Measurements from ENCODE around the gene THADA. TPM values are rescaled to one million over a fixed set of nuclear protein-coding genes. Genes with fewer than 3 reads are reported as not detected.

Gene THADA
- total RNA-seq, 2 donors from 2014 or later, result 39.5 to 46.3 TPM

GRCh38 chr2:43274055-43274454 is 321.8 kb downstream of the THADA start:
- Mint-ChIP-seq H3K4me3 (no peak overlapping the region), H3K9me3 (no peaks in the 10 kb centered on the region), H3K4me1 (ENCODE audit: low read depth) (peaks cover 30% of the 10 kb centered on the region), H3K27ac (no peak overlapping the region), H3K36me3 (ENCODE audit: insufficient read depth in 2 of 2) (peaks cover 0 to 6% of the 10 kb centered on the region in 2 donors), H3K27me3 (ENCODE audit: low read depth) (no peaks in the 10 kb centered on the region)
- ATAC-seq (replicated peaks in 1 of 2) (no peak), DNase-seq (no peak)

GRCh38 chr2:43273529-43273928 is 322.3 kb downstream of the THADA start:
- Mint-ChIP-seq H3K4me1 (ENCODE audit: low read depth) (peaks cover 30% of the 10 kb centered on the region), H3K27ac (no peak overlapping the region), H3K36me3 (ENCODE audit: insufficient read depth in 2 of 2) (peaks cover 0 to 10% of the 10 kb centered on the region in 2 donors), H3K27me3 (ENCODE audit: low read depth) (no peaks in the 10 kb centered on the region), H3K4me3 (no peak overlapping the region), H3K9me3 (no peaks in the 10 kb centered on the region)
- ATAC-seq (replicated peaks in 1 of 2) (peak; percentile 70 to 74), DNase-seq (peak; percentile 6 to 19)

- Mint-ChIP-seq H3K36me3 (ENCODE audit: insufficient read depth in 2 of 2) (peaks cover 0 to 11% of the 10 kb centered on the region in 2 donors), H3K4me1 (ENCODE audit: low read depth) (peaks cover 30% of the 10 kb centered on the region), H3K4me3 (no peak overlapping the region), H3K9me3 (no peaks in the 10 kb centered on the region), H3K27me3 (ENCODE audit: low read depth) (no peaks in the 10 kb centered on the region), H3K27ac (no peak overlapping the region)
- DNase-seq, result no peak
- no peak for ATAC-seq (replicated peaks in 1 of 2)
These were observed 324.8 kb downstream of the THADA start for GRCh38 chr2:43270930-43271615.

- Mint-ChIP-seq H3K27ac (no peak overlapping the region), H3K36me3 (ENCODE audit: insufficient read depth in 2 of 2) (peaks cover 0 to 11% of the 10 kb centered on the region in 2 donors), H3K4me1 (ENCODE audit: low read depth) (peaks cover 30% of the 10 kb centered on the region), H3K27me3 (ENCODE audit: low read depth) (no peaks in the 10 kb centered on the region), H3K9me3 (no peaks in the 10 kb centered on the region), H3K4me3 (peak overlapping the region in 1 of 2 donors; percentile 14)
- DNase-seq, result no peak
- ATAC-seq (replicated peaks in 1 of 2), result no peak
These were observed 325.4 kb downstream of the THADA start for GRCh38 chr2:43270461-43270860.

- ATAC-seq (replicated peaks in 1 of 2) (peak; percentile 61 to 64), DNase-seq (peak; percentile 7 to 23)
- Mint-ChIP-seq H3K27ac (peak overlapping the region; percentile 5), H3K4me3 (no peak overlapping the region), H3K27me3 (ENCODE audit: low read depth) (no peaks in the 10 kb centered on the region), H3K4me1 (ENCODE audit: low read depth) (peaks cover 30% of the 10 kb centered on the region), H3K36me3 (ENCODE audit: insufficient read depth in 2 of 2) (peaks cover 0 to 11% of the 10 kb centered on the region in 2 donors), H3K9me3 (no peaks in the 10 kb centered on the region)
These were observed 326.1 kb downstream of the THADA start for GRCh38 chr2:43269706-43270105.

- Mint-ChIP-seq H3K27ac (no peak overlapping the region), H3K4me1 (ENCODE audit: low read depth) (peaks cover 26% of the 10 kb centered on the region), H3K4me3 (no peak overlapping the region), H3K27me3 (ENCODE audit: low read depth) (no peaks in the 10 kb centered on the region), H3K36me3 (ENCODE audit: insufficient read depth in 2 of 2) (peaks cover 0 to 11% of the 10 kb centered on the region in 2 donors), H3K9me3 (no peaks in the 10 kb centered on the region)
- no peak for DNase-seq
- ATAC-seq (replicated peaks in 1 of 2), result no peak
These were observed 326.7 kb downstream of the THADA start for GRCh38 chr2:43269074-43269572.

GRCh38 chr2:43268066-43268953 is 327.5 kb downstream of the THADA start:
- H3K36me3 Mint-ChIP-seq (ENCODE audit: insufficient read depth in 2 of 2), result peaks cover 0 to 11% of the 10 kb centered on the region in 2 donors
- ATAC-seq (replicated peaks in 1 of 2) (no peak), DNase-seq (no peak)
- no peak overlapping the region for H3K27ac Mint-ChIP-seq
- H3K4me3 Mint-ChIP-seq, result no peak overlapping the region
- no peaks in the 10 kb centered on the region for H3K9me3 Mint-ChIP-seq
- no peaks in the 10 kb centered on the region for H3K27me3 Mint-ChIP-seq (ENCODE audit: low read depth)
- H3K4me1 Mint-ChIP-seq (ENCODE audit: low read depth), result peaks cover 18% of the 10 kb centered on the region

- H3K4me1 Mint-ChIP-seq (ENCODE audit: low read depth), result peaks cover 18% of the 10 kb centered on the region
- DNase-seq (no peak), ATAC-seq (replicated peaks in 1 of 2) (no peak)
- peaks cover 0 to 11% of the 10 kb centered on the region in 2 donors for H3K36me3 Mint-ChIP-seq (ENCODE audit: insufficient read depth in 2 of 2)
- H3K9me3 Mint-ChIP-seq, result no peaks in the 10 kb centered on the region
- no peaks in the 10 kb centered on the region for H3K27me3 Mint-ChIP-seq (ENCODE audit: low read depth)
- H3K4me3 Mint-ChIP-seq, result no peak overlapping the region
- no peak overlapping the region for H3K27ac Mint-ChIP-seq
These were observed 328.5 kb downstream of the THADA start for GRCh38 chr2:43267381-43267780.

GRCh38 chr2:43266711-43267111 is 329.1 kb downstream of the THADA start:
- peaks cover 0 to 7% of the 10 kb centered on the region in 2 donors for H3K36me3 Mint-ChIP-seq (ENCODE audit: insufficient read depth in 2 of 2)
- peaks cover 18% of the 10 kb centered on the region for H3K4me1 Mint-ChIP-seq (ENCODE audit: low read depth)
- H3K9me3 Mint-ChIP-seq, result no peaks in the 10 kb centered on the region
- H3K4me3 Mint-ChIP-seq, result no peak overlapping the region
- H3K27ac Mint-ChIP-seq, result peak overlapping the region; percentile 1
- no peaks in the 10 kb centered on the region for H3K27me3 Mint-ChIP-seq (ENCODE audit: low read depth)
- ATAC-seq (replicated peaks in 1 of 2), result no peak
- DNase-seq, result no peak

- H3K9me3 Mint-ChIP-seq, result no peaks in the 10 kb centered on the region
- no peak overlapping the region for H3K4me3 Mint-ChIP-seq
- no peak for DNase-seq
- ATAC-seq (replicated peaks in 1 of 2), result no peak
- no peak overlapping the region for H3K27ac Mint-ChIP-seq
- H3K4me1 Mint-ChIP-seq (ENCODE audit: low read depth), result peaks cover 16% of the 10 kb centered on the region
- no peaks in the 10 kb centered on the region for H3K27me3 Mint-ChIP-seq (ENCODE audit: low read depth)
- H3K36me3 Mint-ChIP-seq (ENCODE audit: insufficient read depth in 2 of 2), result peaks cover 0 to 5% of the 10 kb centered on the region in 2 donors
These were observed 330.4 kb downstream of the THADA start for GRCh38 chr2:43265421-43265820.

- Mint-ChIP-seq H3K27ac (no peak overlapping the region), H3K4me1 (ENCODE audit: low read depth) (peaks cover 12% of the 10 kb centered on the region), H3K27me3 (ENCODE audit: low read depth) (no peaks in the 10 kb centered on the region), H3K4me3 (no peak overlapping the region), H3K36me3 (ENCODE audit: insufficient read depth in 2 of 2) (peaks cover 0 to 5% of the 10 kb centered on the region in 2 donors), H3K9me3 (no peaks in the 10 kb centered on the region)
- DNase-seq, result no peak
- no peak for ATAC-seq (replicated peaks in 1 of 2)
These were observed 330.8 kb downstream of the THADA start for GRCh38 chr2:43265001-43265400.

- Mint-ChIP-seq H3K9me3 (no peaks in the 10 kb centered on the region), H3K27ac (no peak overlapping the region), H3K27me3 (ENCODE audit: low read depth) (no peaks in the 10 kb centered on the region), H3K4me3 (no peak overlapping the region), H3K36me3 (ENCODE audit: insufficient read depth in 2 of 2) (no peaks in the 10 kb centered on the region), H3K4me1 (ENCODE audit: low read depth) (peaks cover 5% of the 10 kb centered on the region)
- ATAC-seq (replicated peaks in 1 of 2) (no peak), DNase-seq (no peak)
These were observed 332.9 kb downstream of the THADA start for GRCh38 chr2:43262951-43263350.

- Mint-ChIP-seq H3K4me1 (ENCODE audit: low read depth) (peaks cover 5% of the 10 kb centered on the region), H3K9me3 (no peaks in the 10 kb centered on the region), H3K36me3 (ENCODE audit: insufficient read depth in 2 of 2) (no peaks in the 10 kb centered on the region), H3K4me3 (no peak overlapping the region), H3K27me3 (ENCODE audit: low read depth) (no peaks in the 10 kb centered on the region), H3K27ac (no peak overlapping the region)
- DNase-seq (no peak), ATAC-seq (replicated peaks in 1 of 2) (no peak)
These were observed 333.6 kb downstream of the THADA start for GRCh38 chr2:43262239-43262638.

Measured in activated T-cell treated with anti-CD3 and anti-CD28 coated beads, Interleukin-2, amount 50 U/mL, for 72 hours (primary cell).